Fibroblast of skin of right biceps (primary cell): ENCODE measurements around the gene SRRM3.
"Not testable (repeated sequence)": the region's sequence is repeated elsewhere in the genome, so short reads cannot be mapped to it uniquely, and the experiment has no call there.

Experiments
- DNase-seq: peaks from one replicate; pipeline ENCODE4 v3.0.0-alpha.2; 2013

The SRRM3 gene

DNA sequence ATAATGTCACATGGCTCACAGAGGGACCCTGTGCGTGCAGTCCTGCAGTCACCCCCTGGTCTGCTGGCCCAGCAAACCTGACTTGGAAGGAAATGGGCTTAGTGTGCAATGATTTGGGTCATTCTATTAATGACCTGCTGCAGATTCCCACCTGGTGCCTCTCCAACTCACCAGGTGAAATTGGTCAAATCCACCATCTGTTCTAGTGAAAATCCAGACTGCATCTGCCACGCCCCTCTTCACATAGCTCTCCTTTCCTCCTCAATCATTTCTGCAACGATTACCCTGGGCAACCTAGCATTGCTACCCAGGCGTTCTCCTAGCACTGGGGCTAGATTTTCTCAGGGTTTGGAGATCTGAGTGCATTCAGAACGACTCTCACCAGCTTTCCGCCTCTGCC is 29.4 kb downstream of the SRRM3 start:
- DNase-seq = no peak

DNA sequence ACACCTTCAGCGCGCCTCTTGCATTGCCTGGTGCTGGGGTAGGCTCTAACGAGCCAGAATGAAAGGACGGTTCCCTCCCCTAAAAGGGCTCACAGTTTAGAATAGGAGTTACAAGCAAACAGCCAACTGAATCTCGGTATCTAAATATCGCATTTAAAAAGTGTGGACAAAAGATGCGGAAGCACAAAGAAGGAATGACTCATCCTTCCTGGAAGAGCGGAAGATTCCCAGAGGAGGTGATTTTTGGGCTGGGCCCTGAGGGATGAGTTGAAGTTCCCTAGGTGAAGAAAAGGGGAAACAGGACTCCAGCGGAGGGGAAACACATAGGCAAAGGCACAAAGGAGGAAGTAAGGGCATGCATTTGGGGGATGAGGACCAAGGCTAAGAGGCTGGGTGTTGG is 29.9 kb downstream of the SRRM3 start:
- no peak for DNase-seq

DNA sequence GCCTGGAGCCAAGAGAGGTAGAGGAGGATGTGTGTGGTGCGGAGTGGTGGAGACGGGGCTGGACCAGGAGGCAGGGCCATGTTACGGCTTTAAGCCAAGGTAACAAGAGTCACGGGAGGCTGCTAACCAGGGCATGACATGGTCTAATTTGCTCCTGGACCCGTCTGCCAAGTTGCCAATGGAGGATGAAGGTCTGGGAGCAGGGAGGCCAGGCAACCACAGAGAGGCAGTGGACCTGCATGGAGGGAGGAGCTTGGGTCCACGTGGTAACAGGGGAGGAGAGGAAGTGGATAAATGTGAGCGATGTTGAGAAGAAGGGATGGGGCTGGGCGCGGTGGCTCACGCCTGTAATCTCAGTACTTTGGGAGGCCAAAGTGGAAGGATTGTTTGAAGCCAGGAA is 31.0 kb downstream of the SRRM3 start:
- no peak for DNase-seq

DNA sequence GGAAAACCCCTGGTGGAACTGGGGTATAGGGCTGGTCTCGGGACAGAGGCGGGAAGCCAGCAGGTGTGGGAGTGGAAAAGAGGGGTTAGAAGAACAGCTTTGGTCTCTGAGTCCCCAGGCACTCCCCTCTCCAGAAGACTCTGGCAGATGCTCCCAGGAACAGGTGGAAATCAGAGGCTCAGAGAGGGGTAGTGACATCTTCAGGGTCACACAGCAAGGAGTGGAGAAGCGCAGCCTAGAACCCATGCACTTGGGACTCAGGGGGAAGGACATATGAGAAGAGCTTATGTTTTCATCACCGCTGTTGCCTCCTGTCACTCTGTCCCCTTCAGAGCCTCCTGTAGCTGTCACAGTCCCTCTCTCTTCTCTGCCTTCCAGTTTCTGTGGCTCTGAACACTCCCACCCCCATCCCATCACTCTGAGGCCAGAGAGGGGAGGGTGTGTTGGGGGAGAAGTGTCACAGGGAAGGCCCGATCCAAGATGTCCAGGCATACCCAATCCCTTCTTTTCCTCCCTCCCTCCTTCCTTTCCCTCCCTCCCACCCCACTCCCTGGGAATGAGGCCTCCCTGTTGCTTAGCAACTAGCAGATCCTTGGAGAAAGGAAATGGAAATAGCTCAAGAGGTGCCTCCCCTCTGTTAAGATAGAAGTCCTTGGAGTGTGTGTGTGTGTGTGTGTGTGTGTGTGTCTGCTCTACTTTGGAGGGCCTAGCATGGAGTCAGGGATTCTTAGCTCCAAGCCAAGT is 32.0 kb downstream of the SRRM3 start:
- DNase-seq = peak; percentile 11

DNA sequence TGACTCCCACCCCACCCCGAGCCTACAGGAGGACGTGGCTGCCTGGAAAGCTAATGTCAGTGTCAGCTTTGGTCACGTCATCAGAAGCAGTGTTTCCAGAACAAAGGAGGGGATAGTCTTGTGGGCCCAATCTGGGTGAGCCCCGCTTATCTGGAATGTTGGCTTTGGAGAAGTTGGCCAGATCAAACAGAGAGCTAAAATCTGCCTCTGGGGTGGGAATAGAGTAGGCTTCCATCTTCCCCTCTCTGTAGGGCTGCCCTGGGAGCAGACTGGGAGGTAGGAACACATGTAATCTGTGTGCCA is 32.5 kb downstream of the SRRM3 start:
- DNase-seq = no peak

DNA sequence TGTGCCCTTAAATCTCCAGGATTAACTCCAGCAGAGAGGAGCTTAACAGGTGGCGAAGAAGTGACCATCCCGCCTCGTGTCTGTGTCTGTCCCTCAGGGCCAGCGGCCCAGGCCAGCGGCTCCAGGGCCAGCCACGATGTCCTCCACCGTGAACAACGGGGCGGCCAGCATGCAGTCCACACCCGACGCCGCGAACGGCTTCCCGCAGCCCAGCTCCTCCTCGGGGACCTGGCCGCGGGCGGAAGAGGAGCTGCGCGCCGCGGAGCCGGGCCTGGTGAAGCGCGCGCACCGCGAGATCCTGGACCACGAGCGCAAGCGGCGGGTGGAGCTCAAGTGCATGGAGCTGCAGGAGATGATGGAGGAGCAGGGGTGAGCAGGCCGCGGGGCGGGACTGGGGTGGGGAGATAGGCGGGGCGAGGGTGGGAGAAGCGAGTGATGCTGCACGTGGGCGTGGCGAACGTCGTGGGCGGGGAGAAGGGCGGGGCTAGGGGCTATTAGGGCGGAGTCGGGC is 33.3 kb downstream of the SRRM3 start:
- DNase-seq = peak; percentile 86

DNA sequence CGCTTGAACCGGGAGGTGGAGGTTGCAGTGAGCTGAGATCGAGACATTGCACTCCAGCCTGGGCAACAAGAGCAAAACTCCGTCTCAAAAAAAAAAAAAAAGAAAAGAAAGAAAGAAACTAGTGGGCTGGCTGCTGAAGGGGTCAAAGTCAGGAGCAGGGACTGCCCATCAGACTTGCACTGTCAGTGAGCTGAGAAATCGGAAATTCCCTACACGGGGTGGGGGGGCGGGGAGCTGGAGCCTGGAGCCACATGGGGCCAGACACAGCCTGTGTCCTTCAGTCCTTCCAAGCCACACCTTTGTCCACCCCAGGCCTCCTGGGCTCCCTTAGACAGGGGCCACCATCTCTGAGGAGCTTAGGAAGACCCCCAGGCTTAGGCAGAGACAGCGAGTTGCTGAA is 34.5 kb downstream of the SRRM3 start:
- DNase-seq = no peak

DNA sequence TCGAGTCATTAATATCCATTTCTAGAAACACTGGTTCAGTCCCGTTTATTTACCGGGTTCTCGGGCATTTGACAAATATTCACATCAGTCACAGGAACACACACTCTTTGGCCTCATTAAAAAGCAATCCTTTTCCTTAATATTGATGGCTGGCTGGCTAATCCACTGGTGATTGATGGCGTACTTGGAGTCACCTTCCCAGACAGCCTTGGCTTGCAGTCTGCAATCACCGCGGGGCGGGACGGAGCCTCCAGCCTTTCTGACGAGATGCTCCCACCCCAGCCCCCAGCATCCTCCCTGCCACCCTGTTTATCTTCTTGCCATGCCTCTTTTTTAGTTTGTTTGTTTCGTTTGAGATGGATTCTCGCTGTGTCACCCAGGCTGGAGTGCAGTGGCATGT is 36.6 kb downstream of the SRRM3 start:
- DNase-seq = no peak

DNA sequence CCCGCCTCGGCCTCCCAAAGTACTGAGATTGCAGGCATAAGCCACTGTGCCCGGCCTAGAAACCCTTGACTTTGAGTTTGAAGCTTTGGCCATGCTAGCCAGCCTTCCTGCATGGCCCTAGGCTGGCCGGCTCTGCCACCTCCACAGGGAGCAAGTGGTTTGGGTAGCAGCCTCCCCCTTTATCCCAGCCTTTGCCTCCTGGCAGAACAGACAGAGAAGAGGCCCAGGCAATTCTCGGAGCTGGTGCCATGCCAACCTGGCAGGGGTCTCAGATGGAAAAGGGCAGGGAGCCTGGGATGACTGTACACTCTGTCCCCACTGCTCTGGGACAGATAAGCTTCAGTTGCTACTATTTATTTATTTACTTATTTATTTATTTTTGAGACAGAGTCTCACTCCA is 39.4 kb downstream of the SRRM3 start:
- DNase-seq = no peak

DNA sequence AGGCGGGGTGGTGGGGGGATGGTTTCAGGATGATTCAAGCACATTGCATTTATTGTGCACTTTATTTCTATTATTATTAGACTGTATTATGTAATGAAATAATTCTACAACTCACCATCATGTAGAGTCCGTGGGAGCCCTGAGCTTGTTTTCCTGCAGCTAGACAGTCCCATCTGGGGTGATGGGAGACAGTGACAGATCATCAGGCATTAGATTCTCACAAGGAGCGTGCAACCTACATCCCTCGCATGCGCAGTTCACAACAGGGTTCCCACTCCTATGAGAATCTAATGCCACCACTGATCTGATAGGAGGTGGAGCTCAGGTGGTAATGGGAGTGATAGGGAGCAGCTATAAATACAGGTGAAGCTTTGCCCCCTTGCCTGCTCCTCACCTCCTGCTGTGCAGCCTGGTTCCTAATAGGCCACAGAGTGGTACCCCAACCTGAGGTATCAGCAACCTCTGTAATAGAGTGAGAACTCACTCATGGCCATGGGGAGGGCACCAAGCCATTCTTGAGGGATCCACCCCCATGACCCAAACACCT is 40.9 kb downstream of the SRRM3 start:
- DNase-seq = not testable (repeated sequence)

DNA sequence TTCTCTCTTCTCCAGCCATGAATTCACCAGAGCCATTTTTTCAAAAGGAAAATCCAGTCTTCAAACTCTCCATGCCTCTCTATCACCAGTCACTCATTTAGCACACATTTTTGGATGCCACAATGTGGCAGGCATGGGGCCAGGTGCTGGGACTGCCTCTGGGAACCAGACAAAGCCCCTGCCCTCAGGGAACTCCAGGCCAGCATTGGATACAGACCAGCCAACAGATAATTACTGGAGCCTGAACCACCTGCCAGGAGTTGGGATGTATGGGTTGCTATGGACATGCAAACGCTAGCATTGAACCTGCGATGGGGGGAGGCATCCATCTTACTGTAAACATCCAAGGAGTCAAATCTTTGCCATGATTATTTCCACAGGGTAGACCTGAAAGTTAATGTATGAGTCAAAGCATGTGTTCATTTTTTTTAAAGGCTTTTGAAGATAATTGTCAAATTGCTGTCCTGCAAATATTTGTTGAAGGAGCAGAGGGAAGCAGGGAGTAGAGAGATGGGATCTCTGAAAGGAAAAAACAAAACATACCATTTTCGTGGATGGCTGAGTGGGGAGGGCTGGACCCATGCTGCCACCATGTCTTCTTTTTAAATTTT is 43.2 kb downstream of the SRRM3 start:
- no peak for DNase-seq

DNA sequence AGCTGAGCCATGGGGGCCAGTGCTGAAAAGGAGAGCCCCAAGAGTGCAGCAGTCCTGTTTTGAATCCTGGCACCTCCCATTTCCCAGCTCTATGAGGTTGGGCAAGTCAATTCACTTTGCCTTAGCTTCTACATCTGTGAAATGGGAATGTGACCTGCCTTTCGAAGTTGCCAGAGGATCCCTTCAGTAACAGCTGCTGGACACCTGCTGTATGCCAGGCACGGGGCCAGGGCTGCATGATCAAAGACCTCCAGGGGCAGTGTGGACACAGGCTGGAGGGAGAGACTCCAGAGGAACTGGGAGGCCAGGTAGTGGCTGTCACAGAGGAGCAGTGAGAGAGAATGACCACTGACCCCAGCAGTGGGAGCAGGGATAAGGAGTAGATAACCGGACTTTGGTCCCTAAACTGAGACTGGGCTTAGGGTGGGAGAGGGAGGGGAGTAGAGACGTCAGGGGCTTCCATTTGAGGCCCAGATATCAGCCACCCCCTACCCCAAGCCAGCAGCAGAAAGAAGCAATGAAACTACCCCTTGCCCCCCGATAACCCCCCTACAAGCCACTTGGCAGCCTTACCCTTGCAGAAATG is 45.2 kb downstream of the SRRM3 start:
- no peak for DNase-seq

DNA sequence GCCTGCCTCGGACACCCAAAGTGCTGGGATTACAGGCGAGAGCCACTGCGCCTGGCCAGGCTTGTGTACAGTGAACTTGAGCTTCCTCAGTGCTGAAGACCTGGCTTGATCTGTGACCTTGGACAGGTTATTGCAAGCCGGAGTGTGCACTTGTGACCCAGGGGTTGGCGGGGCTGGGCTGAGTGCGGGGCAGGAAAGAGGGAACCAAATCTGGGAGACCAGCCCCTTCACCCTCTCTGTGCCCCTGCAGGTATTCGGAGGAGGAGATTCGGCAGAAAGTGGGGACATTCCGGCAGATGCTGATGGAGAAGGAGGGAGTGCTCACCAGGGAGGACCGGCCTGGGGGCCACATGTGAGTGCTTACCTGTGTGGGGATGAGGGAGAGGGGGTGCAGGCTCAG is 46.2 kb downstream of the SRRM3 start:
- no peak for DNase-seq

DNA sequence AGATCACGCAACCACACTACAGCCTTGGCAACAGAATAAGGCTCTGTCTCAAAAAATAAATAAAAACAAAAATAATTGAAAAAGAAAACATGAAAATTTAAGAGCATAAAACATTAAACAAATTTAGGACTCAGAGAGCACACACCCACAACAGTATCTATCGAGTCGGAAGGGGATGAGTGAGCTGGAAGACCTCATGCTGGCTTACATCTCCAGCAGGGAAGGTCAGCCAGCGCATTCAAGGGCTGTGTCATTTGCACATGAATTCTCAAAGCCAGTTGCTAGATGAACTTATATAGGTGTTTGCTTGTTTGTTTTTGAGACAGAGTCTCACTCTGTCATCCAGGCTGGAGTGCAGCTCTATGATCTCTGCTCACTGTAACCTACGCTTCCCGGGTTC is 50.3 kb downstream of the SRRM3 start:
- no peak for DNase-seq

DNA sequence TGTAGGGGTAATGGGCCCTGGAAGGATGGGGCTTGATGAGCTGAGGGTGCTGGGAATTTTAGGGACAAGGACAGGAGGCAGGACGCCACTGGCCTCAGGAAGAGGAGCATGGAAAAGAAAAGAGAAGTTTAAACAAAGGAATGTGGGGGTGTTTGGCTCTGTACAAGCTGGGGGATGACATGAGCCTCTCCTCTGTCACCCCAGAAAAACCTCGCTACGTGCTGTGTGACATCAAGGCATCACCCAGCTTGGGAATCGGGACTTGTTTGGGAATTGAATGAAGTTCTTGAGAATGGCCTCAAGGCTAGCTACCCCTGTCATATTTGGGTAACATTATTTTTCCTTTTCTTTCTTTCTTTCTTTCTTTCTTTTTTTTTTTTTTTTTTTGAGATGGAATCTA is 53.1 kb downstream of the SRRM3 start:
- DNase-seq = no peak

DNA sequence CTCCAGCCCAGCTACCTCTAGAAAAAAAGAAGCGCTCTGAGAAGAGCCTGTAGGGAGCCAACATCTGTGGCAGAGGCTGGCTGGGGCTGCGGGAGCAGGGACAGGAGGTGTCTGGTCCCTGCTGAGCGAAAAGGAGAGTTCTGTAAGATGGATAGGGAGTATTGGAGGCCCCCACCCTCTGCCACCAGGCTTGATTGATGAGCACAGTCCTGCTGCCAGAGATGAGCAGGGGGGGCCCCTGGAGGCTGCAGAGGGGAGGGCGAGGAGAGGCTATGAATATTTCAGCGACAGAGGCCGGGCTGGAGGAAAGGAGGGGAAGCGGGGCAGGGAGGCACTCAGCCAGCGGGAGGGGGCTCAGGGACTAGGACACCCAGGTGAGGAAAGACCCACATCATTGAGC is 56.3 kb downstream of the SRRM3 start:
- no peak for DNase-seq

DNA sequence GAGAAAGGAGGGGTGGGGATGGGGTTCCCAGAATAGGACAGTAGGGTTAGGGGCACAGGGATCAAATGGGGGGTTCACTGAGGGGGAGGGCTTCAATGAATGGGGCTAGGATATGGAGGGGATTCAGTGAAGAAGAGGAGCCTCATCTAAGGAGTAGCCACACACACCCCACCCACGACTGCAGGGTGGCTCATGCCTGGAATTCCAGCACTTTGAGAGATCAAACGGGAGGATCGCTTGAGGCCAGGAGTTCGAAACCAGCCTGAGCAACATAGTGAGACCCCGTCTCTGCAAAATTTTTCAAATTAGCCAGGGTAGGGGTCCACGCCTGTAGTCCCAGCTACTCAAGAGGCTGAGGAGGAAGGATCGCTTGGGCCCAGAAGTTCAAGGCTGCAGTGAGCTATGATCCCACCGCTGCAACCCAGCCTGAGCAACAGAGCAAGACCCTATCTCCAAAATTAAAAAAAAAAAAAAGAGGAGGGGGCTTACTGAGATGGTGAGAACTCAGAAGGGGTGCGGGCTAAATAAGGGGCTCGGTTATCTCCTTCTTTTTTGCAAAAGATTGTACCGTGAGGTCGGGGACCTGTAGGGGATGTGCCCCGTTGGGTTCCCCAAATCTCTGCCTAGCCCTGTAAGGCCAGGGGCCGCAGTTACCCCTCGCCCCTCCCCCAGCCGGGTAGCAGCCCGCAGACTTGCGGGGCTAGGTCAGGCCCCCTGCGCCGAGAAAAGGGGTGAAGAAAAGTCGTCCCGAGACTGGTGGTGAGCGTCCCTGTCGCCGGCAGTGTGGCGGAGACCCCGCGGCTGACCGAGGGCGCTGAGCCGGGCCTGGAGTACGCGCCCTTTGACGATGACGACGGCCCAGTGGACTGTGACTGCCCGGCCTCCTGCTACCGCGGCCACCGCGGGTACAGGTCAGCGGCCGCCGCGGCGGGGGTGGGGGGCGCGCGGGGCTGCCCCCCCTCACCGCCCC is 57.7 kb downstream of the SRRM3 start:
- DNase-seq = no peak

DNA sequence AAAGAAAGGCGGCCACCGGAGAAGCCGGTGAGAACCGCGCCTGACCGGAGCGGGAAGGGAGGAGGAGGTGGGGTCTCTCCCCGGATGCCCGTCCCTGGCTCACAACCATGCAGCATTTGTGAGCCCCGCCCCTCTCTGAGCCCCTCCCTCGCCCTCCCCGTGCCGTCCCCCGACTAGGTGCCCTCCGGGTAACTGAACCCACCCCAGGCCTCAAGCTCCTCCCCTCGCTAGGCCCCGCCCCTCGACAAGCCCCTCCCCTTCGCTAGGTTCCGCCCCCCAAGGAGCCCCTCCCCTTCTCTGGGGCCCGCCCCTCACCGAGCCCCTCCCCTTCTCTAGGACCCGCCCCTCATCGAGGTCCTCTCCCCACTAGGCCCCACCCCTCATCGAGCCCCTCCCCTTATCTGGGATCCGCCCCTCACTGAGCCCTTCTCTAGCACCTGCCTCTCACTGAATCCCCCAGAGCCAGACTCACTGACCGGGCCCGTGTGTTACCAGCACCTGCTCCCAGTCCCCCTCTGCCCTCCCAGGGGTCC is 58.5 kb downstream of the SRRM3 start:
- peak; percentile 36 for DNase-seq

DNA sequence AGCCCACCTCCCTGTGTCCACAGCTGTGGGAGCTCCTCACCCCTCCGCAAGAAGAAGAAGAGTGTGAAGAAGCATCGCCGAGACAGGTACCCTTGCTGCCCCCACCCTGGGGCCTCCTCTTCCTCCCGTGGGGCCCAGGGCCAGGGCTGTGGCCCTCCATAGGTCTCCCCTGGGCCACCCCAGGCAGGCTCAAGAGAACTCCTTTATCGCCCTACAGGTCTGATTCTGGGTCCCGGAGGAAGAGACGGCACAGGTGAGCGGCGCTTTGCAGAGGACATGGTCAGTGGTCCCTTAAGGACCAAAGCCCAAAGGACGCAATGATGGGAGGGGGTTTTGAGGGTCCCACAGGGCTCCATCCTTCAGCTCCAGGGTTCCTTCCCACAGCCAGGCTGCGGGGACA is 59.6 kb downstream of the SRRM3 start:
- DNase-seq = no peak

DNA sequence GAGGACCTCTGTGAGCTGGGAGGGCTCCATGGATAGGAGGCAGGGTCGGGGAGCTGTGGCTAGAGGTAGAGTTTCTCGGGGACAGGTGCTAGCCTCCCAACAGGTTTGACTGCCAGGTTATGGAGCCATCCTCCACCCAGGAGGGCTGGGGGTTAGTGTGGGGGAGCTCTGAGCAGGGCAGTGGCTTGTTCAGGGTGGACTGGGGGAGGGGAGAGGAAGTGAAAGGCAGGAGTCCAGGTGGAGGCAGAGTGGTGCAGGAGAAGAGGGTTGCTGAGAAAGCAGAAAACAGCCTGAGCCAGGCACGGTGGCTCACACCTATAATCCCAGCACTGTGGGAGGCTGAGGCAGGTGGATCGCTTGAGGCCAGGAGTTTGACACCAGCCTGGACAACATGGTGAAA is 60.2 kb downstream of the SRRM3 start:
- DNase-seq = no peak

DNA sequence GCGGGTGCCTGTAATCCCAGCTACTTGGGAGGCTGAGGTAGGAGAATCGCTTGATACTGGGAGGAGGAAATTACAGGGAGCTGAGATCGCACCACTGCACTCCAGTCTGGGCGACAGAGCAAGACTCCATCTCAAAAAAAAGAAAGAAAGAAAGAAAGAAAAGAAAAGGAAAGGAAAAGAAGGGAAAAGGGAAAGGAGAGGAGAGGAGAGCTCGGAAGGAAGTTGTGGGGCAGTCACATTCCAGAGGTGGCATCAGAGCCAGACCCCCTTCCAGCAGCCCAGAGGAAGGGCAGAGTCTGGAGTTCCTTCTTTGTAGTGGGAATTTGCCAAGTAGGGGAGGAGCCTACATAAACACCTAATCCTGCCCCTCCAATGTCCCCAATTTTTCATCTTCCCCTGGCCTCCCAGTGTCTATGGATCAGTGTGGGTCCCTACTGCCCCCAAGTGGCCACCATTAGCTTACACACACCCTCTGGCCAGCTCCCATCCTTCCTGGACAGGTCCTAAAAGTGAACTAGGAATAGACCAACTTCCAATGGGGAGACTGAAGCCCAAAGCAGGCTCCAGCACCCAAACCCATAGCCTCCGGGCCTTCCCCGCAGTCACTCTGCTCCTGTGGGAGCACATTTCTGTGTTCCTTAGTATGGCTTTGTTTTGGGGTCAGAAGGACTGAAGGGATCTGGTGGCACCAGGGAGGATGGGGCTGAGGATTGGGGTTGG is 61.1 kb downstream of the SRRM3 start:
- DNase-seq = peak; percentile 49

DNA sequence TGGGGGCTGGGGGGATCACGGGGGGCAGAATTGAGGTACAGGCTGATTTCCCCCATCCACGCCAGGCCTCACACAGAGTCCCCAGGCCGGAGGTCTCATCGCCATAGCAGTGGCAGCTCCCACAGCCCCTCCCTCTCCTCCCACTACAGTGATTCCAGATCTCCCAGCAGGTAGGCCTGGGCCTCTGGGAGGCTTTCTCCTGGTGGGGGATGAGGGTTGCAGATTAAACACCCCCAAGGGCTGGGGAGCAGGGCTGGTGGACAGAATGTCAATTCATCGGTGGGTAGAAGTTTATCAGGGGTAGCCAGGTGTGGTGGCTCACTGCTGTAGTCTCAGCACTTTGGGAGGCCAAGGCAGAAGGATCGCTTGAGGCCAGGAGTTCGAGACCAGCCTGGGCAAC is 63.6 kb downstream of the SRRM3 start:
- no peak for DNase-seq
